CD4-positive, alpha-beta T cell (primary cell): ENCODE measurements around the gene CLK3. TPM values are rescaled to one million over a fixed set of nuclear protein-coding genes. Genes with fewer than 3 reads are reported as not detected.
A peak's percentile ranks its signal among the peaks of the same experiment; 100 is the strongest.

Experiments used
- ATAC-seq: fragments of 200-7000 bp; cut with Tn5 transposase; one replicate; pipeline ENCODE4 v1.10.0; 2022; ENCODE audit warnings: mild to moderate bottlenecking; ENCODE audit not compliant: poor library complexity
- CTCF ChIA-PET: fragments of 350-600 bp; sonication (Branson Sonifier 250); formaldehyde crosslinking; loops from one replicate; lab custom pipeline; 2021; ENCODE audit warnings: antibody characterized with exemption, inconsistent platforms; lab: Charles Lee
- POLR2A ChIA-PET: fragments of 350-600 bp; sonication (Branson Sonifier 250); formaldehyde crosslinking; loops from one replicate; lab custom pipeline; 2021; ENCODE audit warnings: antibody characterized with exemption, inconsistent platforms; lab: Charles Lee
- DNase-seq, 14 experiments: peaks; one replicate each; pipeline ENCODE4 v3.0.0-alpha.2; 2013 to 2020; ENCODE audit warnings: mixed read lengths in 2 of 14
- H3K27ac ChIP-seq, 2 donors: one replicate each; pipeline versions ENCODE4 v1.5.1 to v1.7.0; 2013; ENCODE audit warnings: low read length in 2 of 2, low read depth in 1 of 2, mild to moderate bottlenecking in 1 of 2
- H3K27me3 ChIP-seq, 2 experiments: 1 replicate in 1 of 2; 2 replicates in 1 of 2; pipeline versions ENCODE4 v1.6.1 to v1.7.0; 2013; ENCODE audit warnings: low read length in 2 of 2, control low read depth in 1 of 2, mild to moderate bottlenecking in 1 of 2, moderate library complexity in 1 of 2; ENCODE audit not compliant: insufficient read depth in 2 of 2, control insufficient read depth in 1 of 2
- H3K36me3 ChIP-seq: one replicate; pipeline ENCODE4 v1.6.1; 2013; ENCODE audit warnings: low read length, control low read depth; ENCODE audit not compliant: insufficient read depth
- H3K4me1 ChIP-seq: one replicate; pipeline ENCODE4 v1.6.1; 2013; ENCODE audit warnings: low read length, control low read depth; ENCODE audit not compliant: insufficient read depth
- H3K4me3 ChIP-seq: one replicate; pipeline ENCODE4 v1.5.1; 2013; ENCODE audit warnings: mild to moderate bottlenecking, low read length, moderate library complexity
- H3K9me3 ChIP-seq, 2 experiments: 1 replicate in 1 of 2; 2 replicates in 1 of 2; pipeline versions ENCODE4 v1.6.1 to v1.7.0; 2013; ENCODE audit warnings: low read length in 2 of 2, mild to moderate bottlenecking in 2 of 2, control low read depth in 1 of 2, moderate library complexity in 1 of 2; ENCODE audit not compliant: control insufficient read depth in 1 of 2, insufficient read depth in 1 of 2
- H3K27ac Mint-ChIP-seq: one replicate; pipeline ENCODE4 v1.8.0; 2020; ENCODE audit warnings: mixed read lengths
- H3K27me3 Mint-ChIP-seq: one replicate; pipeline ENCODE4 v1.8.0; 2021; ENCODE audit warnings: mixed read lengths
- H3K36me3 Mint-ChIP-seq: one replicate; pipeline ENCODE4 v1.8.0; 2021; ENCODE audit warnings: low read depth, mixed read lengths
- H3K4me1 Mint-ChIP-seq: one replicate; pipeline ENCODE4 v1.8.0; 2021; ENCODE audit warnings: low read depth, mixed read lengths
- H3K4me3 Mint-ChIP-seq: one replicate; pipeline ENCODE4 v1.8.0; 2020; ENCODE audit warnings: mild to moderate bottlenecking, mixed read lengths
- H3K9me3 Mint-ChIP-seq: one replicate; pipeline ENCODE4 v1.8.0; 2020; ENCODE audit warnings: mixed read lengths
- CTCF ChIP-seq: fragments of 200-600 bp; IDR thresholded peaks from one replicate; pipeline ENCODE4 v1.8.0; 2022; ENCODE audit warnings: antibody characterized with exemption, mild to moderate bottlenecking
- intact Hi-C, 2 experiments: fragments of 100-400 bp; cut with DNase I in 1 of 2; cut with micrococcal nuclease in 1 of 2; formaldehyde crosslinking; loops; one replicate each; pipeline versions ENCODE4 v1.15.1 to v1.9.0; 2023 to 2025; cut with DNase I, micrococcal nuclease
- total RNA-seq, 174 experiments: library from RNA in 2 of 174; stranded (reverse) in 2 of 174; gene quantifications; one replicate each; pipeline ENCODE4 v1.2.3 and lab custom pipeline; 2021 to 2026

CLK3 gene
- total RNA-seq, 2 experiments from 2014 or later = 275 to 293 TPM

GRCh38 chr15:74630284-74631086 lies 14.8 kb downstream of the CLK3 start:
- ATAC-seq = no peak
- peak overlapping the region; percentile 36 for H3K27ac Mint-ChIP-seq
- H3K27me3 Mint-ChIP-seq = no peaks in the 10 kb centered on the region
- no peak for DNase-seq
- intact Hi-C loops = loop anchor here (1.0 to 10.0 kb wide), 3 partner anchors 204 to 320 kb away; no protein-coding TSS in a partner anchor
- no peaks in the 10 kb centered on the region for H3K27me3 ChIP-seq
- ChIA-PET CTCF (interaction anchor here (0.6 to 9.5 kb wide), 4 partner anchors 9 to 139 kb away, joined by 4 to 92 read pairs (median 22); no protein-coding TSS in a partner anchor), POLR2A (interaction anchor here (1.4 to 1.6 kb wide), 2 partner anchors 17 to 147 kb away, joined by 4 to 5 read pairs; no protein-coding TSS in a partner anchor)
- H3K36me3 Mint-ChIP-seq = peaks cover 92% of the 10 kb centered on the region
- H3K27ac ChIP-seq = no peak overlapping the region
- H3K9me3 ChIP-seq = no peaks in the 10 kb centered on the region
- H3K9me3 Mint-ChIP-seq = no peaks in the 10 kb centered on the region
- peaks cover 9% of the 10 kb centered on the region for H3K4me1 ChIP-seq
- peaks cover 93% of the 10 kb centered on the region for H3K36me3 ChIP-seq
- TF ChIP-seq CTCF = no peak
- no peak overlapping the region for H3K4me3 Mint-ChIP-seq
- H3K4me1 Mint-ChIP-seq = no peaks in the 10 kb centered on the region
- H3K4me3 ChIP-seq = no peak overlapping the region

GRCh38 chr15:74631087-74631385 lies 15.4 kb downstream of the CLK3 start:
- Mint-ChIP-seq H3K4me1 (no peaks in the 10 kb centered on the region), H3K4me3 (no peak overlapping the region), H3K27ac (peak overlapping the region; percentile 36), H3K36me3 (peaks cover 92% of the 10 kb centered on the region), H3K9me3 (no peaks in the 10 kb centered on the region), H3K27me3 (no peaks in the 10 kb centered on the region)
- Histone ChIP-seq H3K36me3 (peaks cover 93% of the 10 kb centered on the region), H3K27ac (no peak overlapping the region), H3K27me3 (no peaks in the 10 kb centered on the region), H3K4me1 (peaks cover 9% of the 10 kb centered on the region), H3K4me3 (no peak overlapping the region), H3K9me3 (no peaks in the 10 kb centered on the region)
- POLR2A ChIA-PET = interaction anchor here (1.4 to 1.6 kb wide), 2 partner anchors 17 to 146 kb away, joined by 4 to 5 read pairs; no protein-coding TSS in a partner anchor
- intact Hi-C loops = loop anchor here (1.0 to 10.0 kb wide), 3 partner anchors 204 to 319 kb away; no protein-coding TSS in a partner anchor
- no peak for DNase-seq
- CTCF ChIA-PET = interaction anchor here (1.7 to 9.5 kb wide), 3 partner anchors 9 to 138 kb away, joined by 9 to 92 read pairs (median 34); no protein-coding TSS in a partner anchor
- TF ChIP-seq CTCF = no peak
- ATAC-seq = no peak

GRCh38 chr15:74631408-74631807 lies 15.8 kb downstream of the CLK3 start:
- no peak for DNase-seq
- no peaks in the 10 kb centered on the region for H3K9me3 Mint-ChIP-seq
- Histone ChIP-seq H3K36me3 (peaks cover 93% of the 10 kb centered on the region), H3K4me1 (peaks cover 9% of the 10 kb centered on the region), H3K9me3 (no peaks in the 10 kb centered on the region), H3K27ac (no peak overlapping the region), H3K27me3 (no peaks in the 10 kb centered on the region), H3K4me3 (no peak overlapping the region)
- no peaks in the 10 kb centered on the region for H3K27me3 Mint-ChIP-seq
- no peak for TF ChIP-seq CTCF
- H3K4me3 Mint-ChIP-seq = no peak overlapping the region
- no peaks in the 10 kb centered on the region for H3K4me1 Mint-ChIP-seq
- peaks cover 92% of the 10 kb centered on the region for H3K36me3 Mint-ChIP-seq
- CTCF ChIA-PET = interaction anchor here (1.0 to 9.5 kb wide), 10 partner anchors 10 to 327 kb away, joined by 3 to 92 read pairs (median 4); partner anchors contain the start of gene FAM219B
- intact Hi-C loops = loop anchor here (1.0 to 10.0 kb wide), 3 partner anchors 203 to 319 kb away; no protein-coding TSS in a partner anchor
- POLR2A ChIA-PET = interaction anchor here (0.8 to 1.6 kb wide), 6 partner anchors 10 to 173 kb away, joined by 3 to 5 read pairs (median 4); no protein-coding TSS in a partner anchor
- H3K27ac Mint-ChIP-seq = no peak overlapping the region
- ATAC-seq = no peak
